Smooth muscle cell (in vitro differentiated cells): Measurements from ENCODE around the gene PRAF2. TPM values are rescaled to one million over a fixed set of nuclear protein-coding genes. Genes with fewer than 3 reads are reported as not detected.

Experiments used
- DNase-seq: peaks from one replicate; lab custom pipeline; 2025; ENCODE audit not compliant: unreplicated experiment; lab: John Stamatoyannopoulos, UW
- H2AFZ ChIP-seq: fragments of 200-600 bp; sonication (generic); 2 replicates; pipeline ENCODE4 v1.6.0; 2016; ENCODE audit warnings: antibody characterized with exemption, low read depth, mild to moderate bottlenecking
- H3F3A ChIP-seq: fragments of 200-600 bp; sonication (generic); 2 replicates; pipeline ENCODE4 v1.6.0; 2017; ENCODE audit warnings: antibody characterized with exemption, low read depth
- H3K27ac ChIP-seq: fragments of 200-600 bp; sonication (generic); 2 replicates; pipeline ENCODE4 v1.5.1; 2016; ENCODE audit warnings: low read depth, mild to moderate bottlenecking
- H3K27me3 ChIP-seq: fragments of 200-600 bp; sonication (generic); 2 replicates; pipeline ENCODE4 v1.6.1; 2016; ENCODE audit warnings: low read depth, mild to moderate bottlenecking
- H3K36me3 ChIP-seq: fragments of 200-600 bp; sonication (generic); 2 replicates; pipeline ENCODE4 v1.5.1; 2016; ENCODE audit warnings: low read depth
- H3K4me1 ChIP-seq: fragments of 200-600 bp; sonication (generic); 2 replicates; pipeline ENCODE4 v1.5.1; 2016; ENCODE audit warnings: low read depth
- H3K4me2 ChIP-seq: fragments of 200-600 bp; sonication (generic); 2 replicates; pipeline ENCODE4 v1.6.0; 2016; ENCODE audit warnings: mild to moderate bottlenecking
- H3K4me3 ChIP-seq: fragments of 200-600 bp; sonication (generic); 2 replicates; pipeline ENCODE4 v1.5.1; 2016; ENCODE audit warnings: mild to moderate bottlenecking
- H3K79me2 ChIP-seq: fragments of 200-600 bp; sonication (generic); 2 replicates; pipeline ENCODE4 v1.6.0; 2016; ENCODE audit warnings: low read depth, mild to moderate bottlenecking
- H3K9ac ChIP-seq: fragments of 200-600 bp; sonication (generic); 2 replicates; pipeline ENCODE4 v1.6.0; 2016; ENCODE audit warnings: low read depth
- H3K9me3 ChIP-seq: fragments of 200-600 bp; sonication (generic); replicated peaks from 2 replicates; pipeline ENCODE4 v1.5.1; 2016; ENCODE audit warnings: low read depth
- H4K20me1 ChIP-seq: fragments of 200-600 bp; sonication (generic); 2 replicates; pipeline ENCODE4 v1.6.0; 2016; ENCODE audit warnings: low read depth
- CTCF ChIP-seq: fragments of 200-600 bp; sonication (generic); IDR thresholded peaks from 2 replicates; pipeline ENCODE4 v1.5.1; 2017; ENCODE audit warnings: borderline replicate concordance, mild to moderate bottlenecking, antibody characterized with exemption; ENCODE audit not compliant: insufficient read depth, poor library complexity, severe bottlenecking
- WGBS: methylation state at CpG from one replicate; pipeline ENCODE4 v1.1.7; 2016; ENCODE audit warnings: low lambda C conversion rate; 5-methylcytosine and 5-hydroxymethylcytosine counted together
- polyA plus RNA-seq: library from polyadenylated mRNA; unstranded; fragments of >200 nt; fragmentation: Nextera tagmentation; extraction: Ambion mirVana; gene quantifications from 2 replicates; pipeline ENCODE4 v1.2.1, GENCODE V29; 2016
- total RNA-seq: library from RNA; depleted of rRNA; stranded (reverse); fragments of >200 nt; gene quantifications from 2 replicates; pipeline ENCODE4 v1.2.3, GENCODE V29; 2014

Gene PRAF2
- total and polyA plus RNA-seq, 2 experiments from 2014 or later, result 43.6 to 143 TPM

- H4K20me1 ChIP-seq, result no peaks in the 10 kb centered on the region
- H3K27me3 ChIP-seq, result no peaks in the 10 kb centered on the region
- H3K79me2 ChIP-seq, result no peaks in the 10 kb centered on the region
- H3K4me1 ChIP-seq, result no peaks in the 10 kb centered on the region
- no peak overlapping the region for H3K27ac ChIP-seq
- no peaks in the 10 kb centered on the region for H3K9me3 ChIP-seq
- no peak overlapping the region for H3K9ac ChIP-seq
- H3K4me2 ChIP-seq, result no peak overlapping the region
- H3K36me3 ChIP-seq, result peaks cover 4% of the 10 kb centered on the region
- H3F3A ChIP-seq, result no peaks in the 10 kb centered on the region
- no peak for DNase-seq
- H3K4me3 ChIP-seq, result no peak overlapping the region
- WGBS, result 80% methylated on average over 2 of the region's 2 CpGs
- H2AFZ ChIP-seq, result no peak overlapping the region
- no peak for TF ChIP-seq CTCF
Measured at GRCh38 chrX:49108641-49109040, 34.8 kb upstream of the PRAF2 start.

GRCh38 chrX:49106930-49107329 lies 33.1 kb upstream of the PRAF2 start:
- no peaks in the 10 kb centered on the region for H4K20me1 ChIP-seq
- peak; percentile 30 for TF ChIP-seq CTCF
- H3K4me2 ChIP-seq, result no peak overlapping the region
- H2AFZ ChIP-seq, result no peak overlapping the region
- H3F3A ChIP-seq, result no peaks in the 10 kb centered on the region
- H3K27ac ChIP-seq, result no peak overlapping the region
- no peak for DNase-seq
- no peak overlapping the region for H3K4me3 ChIP-seq
- H3K36me3 ChIP-seq, result peaks cover 2% of the 10 kb centered on the region
- no peaks in the 10 kb centered on the region for H3K9me3 ChIP-seq
- H3K79me2 ChIP-seq, result no peaks in the 10 kb centered on the region
- no peaks in the 10 kb centered on the region for H3K27me3 ChIP-seq
- no peaks in the 10 kb centered on the region for H3K4me1 ChIP-seq
- H3K9ac ChIP-seq, result no peak overlapping the region
- 57% methylated on average over 7 of the region's 7 CpGs for WGBS

GRCh38 chrX:49106296-49106695 lies 32.5 kb upstream of the PRAF2 start:
- Histone ChIP-seq H3F3A (no peaks in the 10 kb centered on the region), H3K36me3 (no peaks in the 10 kb centered on the region), H3K4me2 (no peak overlapping the region), H3K4me1 (no peaks in the 10 kb centered on the region), H3K27me3 (no peaks in the 10 kb centered on the region), H3K9me3 (no peaks in the 10 kb centered on the region), H3K79me2 (no peaks in the 10 kb centered on the region), H3K27ac (no peak overlapping the region), H3K4me3 (no peak overlapping the region), H3K9ac (no peak overlapping the region), H2AFZ (no peak overlapping the region), H4K20me1 (no peaks in the 10 kb centered on the region)
- no peak for DNase-seq
- 89% methylated on average over 4 of the region's 4 CpGs for WGBS
- no peak for TF ChIP-seq CTCF

GRCh38 chrX:49103637-49104036 lies 29.8 kb upstream of the PRAF2 start:
- H3K79me2 ChIP-seq, result no peaks in the 10 kb centered on the region
- H3K4me1 ChIP-seq, result no peaks in the 10 kb centered on the region
- H4K20me1 ChIP-seq, result no peaks in the 10 kb centered on the region
- no peaks in the 10 kb centered on the region for H3F3A ChIP-seq
- no peak overlapping the region for H3K9ac ChIP-seq
- H2AFZ ChIP-seq, result no peak overlapping the region
- H3K27me3 ChIP-seq, result no peaks in the 10 kb centered on the region
- no peak overlapping the region for H3K27ac ChIP-seq
- no peak for TF ChIP-seq CTCF
- H3K4me3 ChIP-seq, result no peak overlapping the region
- 72% methylated on average over 3 of the region's 3 CpGs for WGBS
- DNase-seq, result no peak
- no peak overlapping the region for H3K4me2 ChIP-seq
- no peaks in the 10 kb centered on the region for H3K9me3 ChIP-seq
- H3K36me3 ChIP-seq, result no peaks in the 10 kb centered on the region
